Epithelial cell of proximal tubule (primary cell): ENCODE measurements around the gene PAPPA. TPM values are rescaled to one million over a fixed set of nuclear protein-coding genes. Genes with fewer than 3 reads are reported as not detected.

ENCODE experiments used
- DNase-seq: peaks from one replicate; pipeline ENCODE4 v3.0.0-alpha.2; 2011; ENCODE audit warnings: low read depth
- H3K4me3 ChIP-seq: 2 replicates; pipeline ENCODE4 v1.5.1; 2011; ENCODE audit warnings: low read depth, mild to moderate bottlenecking, low read length
- total RNA-seq: library from RNA; depleted of rRNA; stranded (reverse); fragments of >200 nt; gene quantifications from 2 replicates; pipeline ENCODE4 v1.2.3, GENCODE V29; 2015
- TF ChIP-seq, protein P1 (sequence below): conservative IDR thresholded peaks from 2 replicates; pipeline ENCODE4 v1.5.1; 2012; ENCODE audit warnings: low read depth, mild to moderate bottlenecking, low read length

Gene PAPPA
- total RNA-seq, 1 donor from 2014 or later: 2.5 TPM

GRCh38 chr9:116166713-116167112 lies 13.1 kb downstream of the PAPPA start:
- no peak for DNase-seq
- TF ChIP-seq, protein P1, sequence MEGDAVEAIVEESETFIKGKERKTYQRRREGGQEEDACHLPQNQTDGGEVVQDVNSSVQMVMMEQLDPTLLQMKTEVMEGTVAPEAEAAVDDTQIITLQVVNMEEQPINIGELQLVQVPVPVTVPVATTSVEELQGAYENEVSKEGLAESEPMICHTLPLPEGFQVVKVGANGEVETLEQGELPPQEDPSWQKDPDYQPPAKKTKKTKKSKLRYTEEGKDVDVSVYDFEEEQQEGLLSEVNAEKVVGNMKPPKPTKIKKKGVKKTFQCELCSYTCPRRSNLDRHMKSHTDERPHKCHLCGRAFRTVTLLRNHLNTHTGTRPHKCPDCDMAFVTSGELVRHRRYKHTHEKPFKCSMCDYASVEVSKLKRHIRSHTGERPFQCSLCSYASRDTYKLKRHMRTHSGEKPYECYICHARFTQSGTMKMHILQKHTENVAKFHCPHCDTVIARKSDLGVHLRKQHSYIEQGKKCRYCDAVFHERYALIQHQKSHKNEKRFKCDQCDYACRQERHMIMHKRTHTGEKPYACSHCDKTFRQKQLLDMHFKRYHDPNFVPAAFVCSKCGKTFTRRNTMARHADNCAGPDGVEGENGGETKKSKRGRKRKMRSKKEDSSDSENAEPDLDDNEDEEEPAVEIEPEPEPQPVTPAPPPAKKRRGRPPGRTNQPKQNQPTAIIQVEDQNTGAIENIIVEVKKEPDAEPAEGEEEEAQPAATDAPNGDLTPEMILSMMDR: peak; percentile 42
- no peak overlapping the region for H3K4me3 ChIP-seq

- TF ChIP-seq, protein P1: no peak
Measured at GRCh38 chr9:116168231-116168630, 14.6 kb downstream of the PAPPA start.

DNA sequence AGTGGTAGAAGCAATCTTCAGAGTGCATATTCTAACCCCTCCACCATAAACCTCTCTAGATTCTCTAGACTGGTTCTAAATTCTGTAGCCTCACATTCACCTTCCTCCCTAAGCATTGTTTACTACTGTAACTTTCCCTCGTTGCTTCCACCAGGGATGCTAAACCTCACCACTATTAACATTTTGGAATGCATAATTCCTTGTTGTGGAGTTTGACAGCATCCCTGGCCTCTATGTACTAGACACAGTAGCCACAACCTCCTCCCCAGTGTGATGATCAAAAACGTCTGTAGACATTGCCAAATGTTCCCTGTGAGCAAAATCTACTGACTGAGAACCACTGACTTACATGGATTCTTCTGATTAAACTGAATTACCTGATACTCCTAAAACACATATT lies 18.6 kb downstream of the PAPPA start:
- no peak for DNase-seq
- TF ChIP-seq, protein P1: no peak
- no peak overlapping the region for H3K4me3 ChIP-seq

More at GRCh38 chr9:116168231-116168630, 14.6 kb downstream of the PAPPA start:
- DNase-seq: no peak
- no peak overlapping the region for H3K4me3 ChIP-seq

DNA sequence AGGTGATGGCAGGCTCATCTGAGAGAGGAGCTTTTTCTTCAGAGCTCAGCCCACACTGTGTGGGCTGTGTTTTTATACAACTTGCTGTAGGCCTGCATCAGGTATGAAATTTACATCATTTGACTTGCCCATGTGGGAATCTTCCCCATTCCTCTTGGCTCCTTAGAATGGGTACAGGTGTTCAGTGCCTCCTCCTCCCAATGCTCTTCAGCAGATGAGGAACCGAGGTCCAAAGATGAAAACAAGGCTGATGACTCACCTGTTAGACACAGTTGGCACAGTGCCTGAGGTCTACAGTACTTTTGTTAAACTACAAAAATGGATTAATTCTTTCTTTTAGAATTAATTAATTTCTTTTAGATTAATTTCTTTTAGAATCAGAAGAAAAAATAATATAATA lies 20.8 kb downstream of the PAPPA start:
- no peak overlapping the region for H3K4me3 ChIP-seq
- no peak for DNase-seq
- TF ChIP-seq, protein P1: no peak

GRCh38 chr9:116175614-116176013 lies 22.0 kb downstream of the PAPPA start:
- no peak for DNase-seq

DNA sequence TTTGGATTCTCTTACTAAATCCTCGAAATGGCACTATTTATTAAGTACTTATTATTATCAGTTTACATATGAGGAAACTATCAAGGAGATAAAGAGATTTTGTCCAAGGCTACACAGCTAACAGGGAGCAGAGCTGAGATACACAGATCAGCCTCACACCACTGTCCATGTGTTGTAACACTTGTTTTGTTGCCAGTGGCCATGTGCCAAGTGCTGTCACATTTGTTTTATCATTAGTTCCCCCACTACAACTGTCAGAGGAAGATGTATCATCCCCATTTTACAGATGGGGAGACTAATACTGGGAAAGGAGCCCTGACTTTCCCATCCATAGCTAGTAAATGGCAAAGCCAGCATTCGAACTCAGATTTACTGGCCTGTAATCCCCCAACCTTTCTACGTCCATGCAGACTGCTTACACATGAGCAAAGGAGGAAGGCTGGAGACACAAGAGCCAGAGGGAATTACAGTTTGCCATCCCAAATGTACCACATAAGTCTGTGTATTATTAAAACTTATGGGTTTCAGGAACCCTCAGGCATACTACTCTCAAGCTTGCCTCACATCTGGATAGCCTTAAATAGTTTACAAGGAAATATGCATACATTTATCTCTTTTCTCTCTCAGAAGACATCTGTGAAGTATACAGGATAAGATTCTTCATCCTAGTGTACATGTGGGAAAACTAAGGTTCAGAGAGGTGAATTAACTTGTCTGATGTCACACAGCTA lies 25.1 kb downstream of the PAPPA start:
- TF ChIP-seq, protein P1: no peak
- DNase-seq: no peak
- no peak overlapping the region for H3K4me3 ChIP-seq

More at GRCh38 chr9:116175614-116176013, 22.0 kb downstream of the PAPPA start:
- TF ChIP-seq, protein P1: no peak
- no peak overlapping the region for H3K4me3 ChIP-seq

DNA sequence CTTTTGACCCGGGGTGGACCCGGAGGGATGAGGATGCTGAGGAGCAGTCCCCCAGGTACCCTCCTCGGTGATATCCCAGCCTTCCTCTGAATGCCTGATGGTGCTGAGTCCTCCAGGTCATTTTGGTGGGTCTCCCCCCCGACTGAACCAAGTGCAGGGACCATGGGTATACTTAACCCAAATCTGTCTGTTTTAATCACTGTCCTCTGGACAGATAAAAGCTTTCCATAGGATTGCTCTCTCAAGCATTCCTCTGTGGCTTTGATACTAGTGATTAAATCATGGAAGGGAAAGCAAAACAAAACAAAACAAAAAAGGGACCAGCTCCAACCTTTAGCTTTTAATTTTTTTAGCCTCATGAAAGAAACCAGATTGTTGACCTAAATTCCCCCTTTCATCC lies 26.0 kb downstream of the PAPPA start:
- no peak overlapping the region for H3K4me3 ChIP-seq
- TF ChIP-seq, protein P1: no peak
- DNase-seq: no peak
